ENCODE data around the gene ADCY7.

GRCh38 chr16:50263940-50264929, 2.1 kb upstream of the ADCY7 start:
- TF ChIP-seq CTCF (IDR thresholded peaks at IDR 0.05 in 8 of 11, conservative IDR thresholded peaks at IDR 0.05 in 3 of 11) (no peak), POLR2A (IDR thresholded peaks at IDR 0.05) (no peak), POLR2AphosphoS5 (IDR thresholded peaks at IDR 0.05) (no peak)
